ENCODE results near the gene CSTB.

The CSTB gene

GRCh38 chr21:43779660-43780059 is 3.6 kb upstream of the CSTB start:
- TF ChIP-seq, protein P1, sequence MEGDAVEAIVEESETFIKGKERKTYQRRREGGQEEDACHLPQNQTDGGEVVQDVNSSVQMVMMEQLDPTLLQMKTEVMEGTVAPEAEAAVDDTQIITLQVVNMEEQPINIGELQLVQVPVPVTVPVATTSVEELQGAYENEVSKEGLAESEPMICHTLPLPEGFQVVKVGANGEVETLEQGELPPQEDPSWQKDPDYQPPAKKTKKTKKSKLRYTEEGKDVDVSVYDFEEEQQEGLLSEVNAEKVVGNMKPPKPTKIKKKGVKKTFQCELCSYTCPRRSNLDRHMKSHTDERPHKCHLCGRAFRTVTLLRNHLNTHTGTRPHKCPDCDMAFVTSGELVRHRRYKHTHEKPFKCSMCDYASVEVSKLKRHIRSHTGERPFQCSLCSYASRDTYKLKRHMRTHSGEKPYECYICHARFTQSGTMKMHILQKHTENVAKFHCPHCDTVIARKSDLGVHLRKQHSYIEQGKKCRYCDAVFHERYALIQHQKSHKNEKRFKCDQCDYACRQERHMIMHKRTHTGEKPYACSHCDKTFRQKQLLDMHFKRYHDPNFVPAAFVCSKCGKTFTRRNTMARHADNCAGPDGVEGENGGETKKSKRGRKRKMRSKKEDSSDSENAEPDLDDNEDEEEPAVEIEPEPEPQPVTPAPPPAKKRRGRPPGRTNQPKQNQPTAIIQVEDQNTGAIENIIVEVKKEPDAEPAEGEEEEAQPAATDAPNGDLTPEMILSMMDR (conservative IDR thresholded peaks at IDR 0.05; ENCODE audit: low read depth, low read length), result no peak
- H3K4me3 ChIP-seq (ENCODE audit: low read length), result no peak overlapping the region
- DNase-seq (ENCODE audit: low read depth), result no peak

DNA sequence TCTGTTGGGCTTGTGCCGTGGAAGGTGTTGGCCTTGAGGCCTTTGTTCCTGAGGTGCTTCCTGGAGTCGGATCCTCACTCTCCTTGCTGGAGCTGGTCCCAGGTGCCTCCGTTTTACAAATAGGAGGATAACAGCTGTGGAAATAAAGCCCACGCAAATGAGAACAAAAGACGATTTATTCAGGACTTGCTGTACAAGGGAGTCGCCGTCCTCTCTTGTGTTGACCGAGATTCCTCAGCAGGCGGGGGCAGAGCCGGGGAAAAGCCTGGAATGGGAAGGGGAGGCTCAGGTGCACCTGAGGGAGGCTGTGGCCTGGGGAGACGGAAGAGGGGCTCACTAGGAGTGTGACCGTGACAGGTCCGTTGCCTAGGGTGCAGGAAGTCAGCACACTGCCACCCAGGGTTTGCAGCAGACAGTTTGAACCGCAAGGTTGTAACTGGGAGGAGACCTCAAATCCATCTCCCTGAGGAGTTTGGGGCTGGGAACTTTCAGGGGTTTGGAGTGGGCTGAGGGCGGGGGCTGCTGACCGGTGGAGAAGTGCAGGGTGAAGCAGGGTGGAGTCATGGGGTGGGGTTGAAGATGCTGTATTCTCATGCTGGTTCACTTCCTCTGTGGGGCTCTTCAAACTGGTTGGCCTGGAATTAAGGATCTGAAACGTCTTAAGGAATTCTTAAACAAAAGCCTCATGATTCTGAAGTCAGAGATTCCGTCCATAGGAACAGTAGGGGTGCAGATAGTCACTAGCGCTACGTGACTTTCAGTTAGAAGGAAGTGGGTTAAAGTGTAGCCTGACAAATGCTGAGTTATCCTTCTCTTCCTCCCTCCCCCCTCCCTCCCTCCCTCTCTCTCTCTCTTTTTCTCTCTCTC is 2.6 kb upstream of the CSTB start:
- TF ChIP-seq, protein P1 (conservative IDR thresholded peaks at IDR 0.05; ENCODE audit: low read depth, low read length), result no peak
- H3K4me3 ChIP-seq (ENCODE audit: low read length), result no peak overlapping the region
- no peak for DNase-seq (ENCODE audit: low read depth)

- TF ChIP-seq, protein P1 (conservative IDR thresholded peaks at IDR 0.05; ENCODE audit: low read depth, low read length), result no peak
- H3K4me3 ChIP-seq (ENCODE audit: low read length), result no peak overlapping the region
- DNase-seq (ENCODE audit: low read depth), result no peak
Measured at GRCh38 chr21:43777953-43778352, 1.8 kb upstream of the CSTB start.

DNA sequence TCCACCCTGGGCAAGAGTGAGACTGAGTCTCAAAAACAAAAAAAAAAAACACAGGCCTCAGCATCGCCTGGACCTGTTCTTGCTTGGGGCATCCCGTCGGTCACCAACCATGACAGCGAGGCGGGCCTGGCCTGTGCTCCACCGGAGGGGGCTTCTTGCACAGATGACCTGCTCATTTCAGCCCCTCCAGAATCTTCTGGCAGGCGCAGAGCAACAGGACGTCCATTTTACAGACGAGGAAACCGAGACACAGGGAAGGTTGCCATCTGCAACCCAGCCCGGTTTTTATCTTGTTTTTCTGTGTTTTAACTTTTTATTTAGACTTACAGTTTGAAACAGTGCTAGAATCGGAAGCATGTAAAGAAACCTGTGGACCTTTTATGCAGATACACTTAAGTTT is 918 bp downstream of the CSTB start:
- H3K4me3 ChIP-seq (ENCODE audit: low read length), result peak overlapping the region; percentile 81
- TF ChIP-seq, protein P1 (conservative IDR thresholded peaks at IDR 0.05; ENCODE audit: low read depth, low read length), result no peak
- no peak for DNase-seq (ENCODE audit: low read depth)

DNA sequence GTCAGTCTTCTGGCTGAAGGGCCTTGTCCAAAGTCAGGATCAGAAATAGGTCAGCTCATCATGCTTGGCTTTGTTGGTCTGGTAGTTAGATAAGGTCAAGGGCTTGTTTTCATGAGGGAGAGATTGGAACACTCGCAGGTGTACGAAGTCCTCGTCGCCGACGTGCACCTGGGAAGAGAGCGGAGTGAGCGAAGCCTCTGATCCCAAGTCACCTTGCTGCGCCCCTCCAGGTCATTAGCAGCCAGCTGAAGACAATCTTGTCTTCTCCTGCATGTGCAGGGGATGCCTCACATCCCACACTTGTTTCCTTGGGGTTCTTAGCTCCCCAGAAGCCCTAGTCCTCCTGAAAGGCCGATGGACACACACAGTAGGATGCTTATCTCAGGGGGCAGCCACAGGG is 1.9 kb downstream of the CSTB start:
- TF ChIP-seq, protein P1 (conservative IDR thresholded peaks at IDR 0.05; ENCODE audit: low read depth, low read length), result no peak
- no peak for DNase-seq (ENCODE audit: low read depth)
- no peak overlapping the region for H3K4me3 ChIP-seq (ENCODE audit: low read length)

GRCh38 chr21:43772425-43772821 is 3.7 kb downstream of the CSTB start:
- TF ChIP-seq, protein P1 (conservative IDR thresholded peaks at IDR 0.05; ENCODE audit: low read depth, low read length), result no peak
- DNase-seq (ENCODE audit: low read depth), result no peak
- no peak overlapping the region for H3K4me3 ChIP-seq (ENCODE audit: low read length)

Measured in retinal pigment epithelial cell (primary cell).